ENCODE measurements around the gene OTX1. TPM values are rescaled to one million over a fixed set of nuclear protein-coding genes. Genes with fewer than 3 reads are reported as not detected.

Gene OTX1
- total RNA-seq, 1 donor from 2014 or later = 0.33 TPM

GRCh38 chr2:63023444-63023843 lies 27.2 kb upstream of the OTX1 start:
- peak; percentile 42 for DNase-seq (ENCODE audit: low spot score)
- no peak overlapping the region for H3K4me3 Mint-ChIP-seq (ENCODE audit: unreplicated experiment)
- no peak overlapping the region for H3K27ac Mint-ChIP-seq (ENCODE audit: unreplicated experiment)
- H3K36me3 Mint-ChIP-seq (ENCODE audit: low read depth, unreplicated experiment) = peaks cover 13% of the 10 kb centered on the region
- peaks cover 3% of the 10 kb centered on the region for H3K27me3 Mint-ChIP-seq (ENCODE audit: unreplicated experiment)
- H3K9me3 Mint-ChIP-seq (ENCODE audit: unreplicated experiment) = no peaks in the 10 kb centered on the region
- TF ChIP-seq, protein P1, sequence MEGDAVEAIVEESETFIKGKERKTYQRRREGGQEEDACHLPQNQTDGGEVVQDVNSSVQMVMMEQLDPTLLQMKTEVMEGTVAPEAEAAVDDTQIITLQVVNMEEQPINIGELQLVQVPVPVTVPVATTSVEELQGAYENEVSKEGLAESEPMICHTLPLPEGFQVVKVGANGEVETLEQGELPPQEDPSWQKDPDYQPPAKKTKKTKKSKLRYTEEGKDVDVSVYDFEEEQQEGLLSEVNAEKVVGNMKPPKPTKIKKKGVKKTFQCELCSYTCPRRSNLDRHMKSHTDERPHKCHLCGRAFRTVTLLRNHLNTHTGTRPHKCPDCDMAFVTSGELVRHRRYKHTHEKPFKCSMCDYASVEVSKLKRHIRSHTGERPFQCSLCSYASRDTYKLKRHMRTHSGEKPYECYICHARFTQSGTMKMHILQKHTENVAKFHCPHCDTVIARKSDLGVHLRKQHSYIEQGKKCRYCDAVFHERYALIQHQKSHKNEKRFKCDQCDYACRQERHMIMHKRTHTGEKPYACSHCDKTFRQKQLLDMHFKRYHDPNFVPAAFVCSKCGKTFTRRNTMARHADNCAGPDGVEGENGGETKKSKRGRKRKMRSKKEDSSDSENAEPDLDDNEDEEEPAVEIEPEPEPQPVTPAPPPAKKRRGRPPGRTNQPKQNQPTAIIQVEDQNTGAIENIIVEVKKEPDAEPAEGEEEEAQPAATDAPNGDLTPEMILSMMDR (IDR thresholded peaks at IDR 0.05; ENCODE audit: unreplicated experiment) = no peak
- H3K4me1 Mint-ChIP-seq (ENCODE audit: unreplicated experiment) = peaks cover 5% of the 10 kb centered on the region

- peaks cover 2% of the 10 kb centered on the region for H3K27me3 Mint-ChIP-seq (ENCODE audit: unreplicated experiment)
- H3K36me3 Mint-ChIP-seq (ENCODE audit: low read depth, unreplicated experiment) = peaks cover 9% of the 10 kb centered on the region
- H3K9me3 Mint-ChIP-seq (ENCODE audit: unreplicated experiment) = no peaks in the 10 kb centered on the region
- no peak overlapping the region for H3K27ac Mint-ChIP-seq (ENCODE audit: unreplicated experiment)
- no peak overlapping the region for H3K4me3 Mint-ChIP-seq (ENCODE audit: unreplicated experiment)
- H3K4me1 Mint-ChIP-seq (ENCODE audit: unreplicated experiment) = peaks cover under 1% of the 10 kb centered on the region
- TF ChIP-seq, protein P1 (IDR thresholded peaks at IDR 0.05; ENCODE audit: unreplicated experiment) = no peak
- DNase-seq (ENCODE audit: low spot score) = no peak
Measured at GRCh38 chr2:63027220-63027619, 23.4 kb upstream of the OTX1 start.

DNA sequence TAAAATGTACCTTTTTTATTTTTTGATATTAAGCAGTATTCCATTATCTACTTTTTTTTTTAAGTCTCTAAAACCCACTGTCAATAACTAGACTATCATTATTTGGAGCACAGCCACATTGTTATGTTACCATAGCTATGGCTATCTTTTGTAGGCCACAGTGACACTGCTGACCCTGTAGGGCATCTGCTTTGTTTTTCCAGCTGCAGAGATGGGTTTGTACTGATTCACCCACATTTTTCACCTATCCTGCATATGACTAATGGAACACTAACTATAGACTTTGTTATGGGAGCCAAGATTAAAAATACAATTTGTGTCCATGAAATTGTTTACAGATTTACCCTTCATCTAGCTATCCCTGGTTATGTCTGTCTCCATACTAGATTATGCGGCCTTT lies 21.6 kb upstream of the OTX1 start:
- no peak for DNase-seq (ENCODE audit: low spot score)
- H3K27me3 Mint-ChIP-seq (ENCODE audit: unreplicated experiment) = peaks cover 2% of the 10 kb centered on the region
- H3K4me1 Mint-ChIP-seq (ENCODE audit: unreplicated experiment) = no peaks in the 10 kb centered on the region
- peaks cover 9% of the 10 kb centered on the region for H3K36me3 Mint-ChIP-seq (ENCODE audit: low read depth, unreplicated experiment)
- no peak overlapping the region for H3K27ac Mint-ChIP-seq (ENCODE audit: unreplicated experiment)
- H3K4me3 Mint-ChIP-seq (ENCODE audit: unreplicated experiment) = no peak overlapping the region
- TF ChIP-seq, protein P1 (IDR thresholded peaks at IDR 0.05; ENCODE audit: unreplicated experiment) = no peak
- H3K9me3 Mint-ChIP-seq (ENCODE audit: unreplicated experiment) = no peaks in the 10 kb centered on the region

GRCh38 chr2:63034526-63034925 lies 16.1 kb upstream of the OTX1 start:
- TF ChIP-seq, protein P1 (IDR thresholded peaks at IDR 0.05; ENCODE audit: unreplicated experiment) = no peak
- peak overlapping the region; percentile 30 for H3K27ac Mint-ChIP-seq (ENCODE audit: unreplicated experiment)

DNA sequence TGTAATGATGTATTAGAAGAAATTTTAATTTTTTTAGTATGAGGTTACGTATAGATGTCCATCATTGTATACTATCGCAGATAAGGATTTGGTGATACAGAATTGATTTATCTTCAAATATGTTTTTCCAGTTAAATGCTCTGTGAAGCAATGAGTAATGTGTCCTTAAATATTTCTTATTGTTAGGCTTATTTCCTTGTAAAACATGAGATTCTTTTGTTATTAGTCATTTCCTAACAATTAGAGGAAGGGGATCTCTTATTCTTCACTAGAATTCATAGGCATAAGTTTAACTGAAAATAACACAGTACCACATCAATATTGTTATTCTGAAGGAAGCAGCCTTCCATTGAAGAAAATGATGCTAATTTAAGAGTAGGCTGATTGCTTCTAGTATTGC lies 15.5 kb upstream of the OTX1 start:
- H3K4me3 Mint-ChIP-seq (ENCODE audit: unreplicated experiment) = no peak overlapping the region
- H3K36me3 Mint-ChIP-seq (ENCODE audit: low read depth, unreplicated experiment) = no peaks in the 10 kb centered on the region
- H3K4me1 Mint-ChIP-seq (ENCODE audit: unreplicated experiment) = peaks cover 3% of the 10 kb centered on the region
- H3K27me3 Mint-ChIP-seq (ENCODE audit: unreplicated experiment) = no peaks in the 10 kb centered on the region
- TF ChIP-seq, protein P1 (IDR thresholded peaks at IDR 0.05; ENCODE audit: unreplicated experiment) = no peak
- no peaks in the 10 kb centered on the region for H3K9me3 Mint-ChIP-seq (ENCODE audit: unreplicated experiment)
- no peak for DNase-seq (ENCODE audit: low spot score)
- H3K27ac Mint-ChIP-seq (ENCODE audit: unreplicated experiment) = no peak overlapping the region

More at GRCh38 chr2:63034526-63034925, 16.1 kb upstream of the OTX1 start:
- Mint-ChIP-seq H3K9me3 (ENCODE audit: unreplicated experiment) (no peaks in the 10 kb centered on the region), H3K27me3 (ENCODE audit: unreplicated experiment) (no peaks in the 10 kb centered on the region), H3K4me3 (ENCODE audit: unreplicated experiment) (no peak overlapping the region), H3K4me1 (ENCODE audit: unreplicated experiment) (peaks cover 3% of the 10 kb centered on the region), H3K36me3 (ENCODE audit: low read depth, unreplicated experiment) (no peaks in the 10 kb centered on the region)
- DNase-seq (ENCODE audit: low spot score) = no peak
